IPS-20b (cell line): ENCODE data around the gene ARID1B.

Source experiments
- H3K27ac ChIP-seq: one replicate; pipeline ENCODE4 v1.5.1; 2013; ENCODE audit warnings: low read length
- H3K27me3 ChIP-seq: 2 replicates; pipeline ENCODE4 v1.6.1; 2013; ENCODE audit warnings: mild to moderate bottlenecking, low read length, inconsistent platforms; ENCODE audit not compliant: insufficient read depth
- H3K36me3 ChIP-seq: 2 replicates; pipeline ENCODE4 v1.6.1; 2013; ENCODE audit warnings: low read depth, mild to moderate bottlenecking, inconsistent platforms, low read length, moderate library complexity; ENCODE audit not compliant: insufficient read depth
- H3K4me1 ChIP-seq: 2 replicates; pipeline ENCODE4 v1.6.1; 2013; ENCODE audit warnings: mild to moderate bottlenecking, control low read depth, inconsistent platforms, low read length, moderate library complexity; ENCODE audit not compliant: insufficient read depth
- H3K4me3 ChIP-seq: 2 replicates; pipeline ENCODE4 v1.5.1; 2013; ENCODE audit warnings: mild to moderate bottlenecking, low read length, inconsistent platforms
- H3K9ac ChIP-seq: 2 replicates; pipeline ENCODE4 v1.6.1; 2013; ENCODE audit warnings: low read depth, mild to moderate bottlenecking, inconsistent platforms, low read length, moderate library complexity
- H3K9me3 ChIP-seq: 2 replicates; pipeline ENCODE4 v1.6.1; 2013; ENCODE audit warnings: mild to moderate bottlenecking, low read depth, low read length, inconsistent platforms; ENCODE audit not compliant: insufficient read depth

The ARID1B gene

DNA sequence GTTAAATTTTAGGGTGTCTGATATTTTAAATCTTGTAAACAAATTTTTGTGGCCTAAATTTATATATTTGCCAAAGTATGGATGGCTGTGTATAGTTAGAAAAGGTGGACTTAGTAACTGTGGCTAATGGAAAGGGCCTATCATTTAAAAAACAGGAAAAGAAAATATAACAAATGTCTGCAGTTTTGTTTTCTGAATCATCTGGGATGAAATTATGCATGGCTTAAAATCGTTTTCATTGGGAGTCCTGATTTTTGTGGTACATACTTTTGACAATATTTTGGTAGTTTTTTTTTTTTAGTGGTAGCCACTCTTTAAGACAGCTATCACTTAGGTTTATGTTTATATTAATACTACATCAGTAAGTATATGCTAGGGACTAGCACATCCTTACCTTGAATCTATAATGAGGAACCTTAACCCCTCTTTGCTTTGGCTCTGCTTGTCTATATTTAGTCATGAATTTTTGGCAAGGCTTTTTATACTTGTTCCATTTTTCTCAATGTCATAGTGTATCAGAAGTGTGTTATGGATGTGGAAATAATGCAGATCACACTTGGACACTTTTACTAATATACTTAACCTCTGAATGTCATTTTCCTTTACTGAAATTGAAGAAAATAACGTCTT lies 5.6 kb downstream of the ARID1B start:
- no peak overlapping the region for H3K27ac ChIP-seq

DNA sequence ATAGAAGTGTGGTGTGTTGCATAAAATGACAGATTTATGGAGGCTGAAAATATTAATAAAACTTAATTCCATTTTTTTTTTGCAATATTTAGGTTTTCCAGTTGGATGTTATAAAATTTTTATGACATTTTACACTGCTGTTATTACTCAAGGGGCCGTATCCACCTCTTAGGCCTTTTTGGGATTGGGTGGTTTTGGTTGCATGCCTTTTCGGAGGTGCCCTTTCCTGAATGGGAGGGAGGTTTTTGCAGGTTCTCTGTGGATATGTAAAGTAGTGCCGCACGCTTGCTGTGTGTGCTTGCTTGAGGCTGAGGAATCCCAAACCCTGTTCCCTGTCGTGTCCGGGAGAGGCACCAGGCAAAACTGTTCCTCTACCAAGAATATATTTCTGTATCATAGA lies 6.8 kb downstream of the ARID1B start:
- H3K4me3 ChIP-seq: peak overlapping the region; percentile 49
- no peak overlapping the region for H3K27ac ChIP-seq
- H3K9me3 ChIP-seq: no peaks in the 10 kb centered on the region
- H3K27me3 ChIP-seq: no peaks in the 10 kb centered on the region
- peaks cover 16% of the 10 kb centered on the region; the same call in 1 of the 2 replicates for H3K36me3 ChIP-seq
- peaks cover 58% of the 10 kb centered on the region for H3K4me1 ChIP-seq
- H3K9ac ChIP-seq: no peak overlapping the region

More for the DNA sequence above, 5.6 kb downstream of the ARID1B start:
- no peaks in the 10 kb centered on the region for H3K27me3 ChIP-seq
- no peaks in the 10 kb centered on the region for H3K9me3 ChIP-seq
- peak overlapping the region; percentile 14; the same call in 1 of the 2 replicates for H3K9ac ChIP-seq
- peaks cover 16% of the 10 kb centered on the region; the same call in 1 of the 2 replicates for H3K36me3 ChIP-seq
- peaks cover 47% of the 10 kb centered on the region for H3K4me1 ChIP-seq
- peak overlapping the region; percentile 89 for H3K4me3 ChIP-seq

- Histone ChIP-seq H3K27ac (no peak overlapping the region), H3K9ac (no peak overlapping the region), H3K4me3 (no peak overlapping the region), H3K4me1 (peaks cover 70% of the 10 kb centered on the region), H3K27me3 (no peaks in the 10 kb centered on the region), H3K9me3 (no peaks in the 10 kb centered on the region), H3K36me3 (peaks cover 16% of the 10 kb centered on the region; the same call in 1 of the 2 replicates)
Measured at GRCh38 chr6:156786652-156787051, 9.5 kb downstream of the ARID1B start.

DNA sequence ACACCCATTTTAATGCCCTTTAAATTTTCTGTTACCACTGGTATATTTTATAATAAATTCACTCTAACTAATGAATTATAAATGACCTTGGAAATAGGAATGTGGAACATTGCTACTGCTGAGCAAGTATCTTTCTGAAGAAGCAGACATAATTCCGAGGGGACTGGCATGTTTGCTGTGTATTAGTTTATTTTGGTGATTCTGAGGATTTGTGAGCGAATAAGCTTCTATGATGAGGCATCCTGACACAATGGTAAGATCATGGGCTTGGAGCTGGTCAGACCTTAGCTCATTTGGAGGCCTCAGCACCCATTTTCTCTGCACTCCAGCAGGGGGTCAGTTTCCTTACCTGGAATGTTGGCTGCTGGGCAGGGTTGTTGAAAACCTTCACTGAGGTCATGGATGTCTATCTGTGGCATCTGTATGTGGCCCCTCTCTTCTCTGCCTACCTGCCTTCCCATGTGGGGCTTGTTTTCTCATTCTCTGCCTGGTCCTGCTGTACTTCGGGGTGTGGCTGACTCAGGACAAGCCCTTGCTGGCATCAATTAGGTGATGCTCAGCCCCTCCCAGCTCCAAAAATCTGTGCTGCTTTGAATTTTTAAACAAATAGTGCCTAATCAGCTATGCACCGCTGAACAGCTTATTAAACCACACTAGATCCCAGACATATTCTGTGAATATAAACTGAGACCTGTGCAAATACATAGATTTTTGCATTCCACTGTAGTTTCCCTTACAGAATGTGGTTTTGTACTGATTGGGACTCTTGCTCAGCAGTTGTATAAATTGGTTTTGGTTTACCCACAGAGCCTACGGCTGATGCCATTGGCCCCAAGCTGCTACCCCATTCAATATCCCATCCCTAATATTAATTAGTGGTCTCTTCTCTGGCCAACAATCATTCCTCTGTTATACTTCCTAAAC lies 10.7 kb downstream of the ARID1B start:
- peaks cover 70% of the 10 kb centered on the region for H3K4me1 ChIP-seq
- H3K36me3 ChIP-seq: peaks cover 16% of the 10 kb centered on the region; the same call in 1 of the 2 replicates
- no peak overlapping the region for H3K4me3 ChIP-seq
- no peaks in the 10 kb centered on the region for H3K27me3 ChIP-seq
- H3K9me3 ChIP-seq: no peaks in the 10 kb centered on the region
- no peak overlapping the region for H3K27ac ChIP-seq
- H3K9ac ChIP-seq: no peak overlapping the region

GRCh38 chr6:156789081-156789943 lies 12.1 kb downstream of the ARID1B start:
- H3K4me1 ChIP-seq: peaks cover 63% of the 10 kb centered on the region
- H3K27me3 ChIP-seq: no peaks in the 10 kb centered on the region
- H3K9ac ChIP-seq: no peak overlapping the region
- peaks cover 16% of the 10 kb centered on the region; the same call in 1 of the 2 replicates for H3K36me3 ChIP-seq
- no peaks in the 10 kb centered on the region for H3K9me3 ChIP-seq
- no peak overlapping the region for H3K27ac ChIP-seq
- no peak overlapping the region for H3K4me3 ChIP-seq

DNA sequence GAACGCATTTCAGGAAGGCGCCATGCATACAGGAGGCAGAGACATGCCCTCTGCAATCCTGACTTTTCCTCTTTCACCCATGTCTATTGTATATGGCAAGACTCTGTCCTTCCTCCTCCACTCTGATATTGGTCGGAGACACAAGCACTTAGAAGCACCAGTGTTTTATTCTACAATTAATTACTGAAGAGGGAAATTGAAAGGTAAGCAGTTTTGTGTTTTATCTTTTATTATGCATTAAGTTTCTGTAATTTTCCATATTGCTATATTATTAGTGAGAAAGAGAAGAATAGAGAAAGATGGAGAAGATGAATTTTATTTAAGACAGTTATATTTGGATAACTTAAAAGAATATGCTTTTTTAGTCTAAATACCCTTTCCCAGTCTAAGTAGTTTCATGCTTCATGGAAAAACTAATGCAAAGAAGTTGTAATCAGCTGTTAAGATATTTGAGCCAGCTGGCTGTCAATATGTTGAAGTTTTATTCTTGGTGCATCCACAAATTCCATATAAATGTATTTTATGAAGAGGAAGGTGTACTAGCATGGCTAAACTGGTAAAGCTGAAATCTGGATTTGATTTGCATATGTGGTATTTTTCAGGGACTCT lies 13.6 kb downstream of the ARID1B start:
- H3K4me1 ChIP-seq: peaks cover 67% of the 10 kb centered on the region
- H3K36me3 ChIP-seq: peaks cover 7% of the 10 kb centered on the region; the same call in 1 of the 2 replicates
- peak overlapping the region; percentile 48 for H3K4me3 ChIP-seq
- no peaks in the 10 kb centered on the region for H3K9me3 ChIP-seq
- no peaks in the 10 kb centered on the region for H3K27me3 ChIP-seq
- H3K9ac ChIP-seq: peak overlapping the region; percentile 38; the same call in 1 of the 2 replicates
- no peak overlapping the region for H3K27ac ChIP-seq

DNA sequence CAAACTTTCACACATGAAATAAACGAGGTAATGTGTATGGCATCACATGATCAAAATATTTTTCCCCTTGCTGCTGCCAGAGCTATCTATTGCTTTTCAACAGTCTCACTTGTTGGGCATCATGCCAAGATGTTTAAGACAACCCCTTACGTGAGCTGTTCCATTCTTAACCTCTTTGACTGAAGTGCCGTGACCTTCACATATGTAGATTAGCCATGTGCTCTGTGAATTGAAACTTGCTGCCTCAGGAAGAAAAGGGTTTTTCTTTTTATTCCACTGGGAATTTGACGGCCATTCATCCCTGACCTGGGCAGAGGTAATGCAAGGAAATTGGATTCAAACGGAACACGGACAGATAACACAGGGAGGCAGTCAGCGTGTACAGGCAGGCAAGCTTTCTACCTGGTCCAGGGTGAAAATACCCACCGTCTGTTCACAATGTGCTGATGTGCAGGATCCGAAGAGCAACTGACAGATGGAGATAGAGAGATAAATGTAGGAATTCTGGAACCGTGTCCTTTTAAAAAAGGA lies 14.2 kb downstream of the ARID1B start:
- 0 out of 2 replicates have a peak, but pooled peaks cover under 1% of the 10 kb centered on the region for H3K36me3 ChIP-seq
- no peak overlapping the region for H3K27ac ChIP-seq
- H3K4me1 ChIP-seq: peaks cover 67% of the 10 kb centered on the region
- no peaks in the 10 kb centered on the region for H3K27me3 ChIP-seq
- peak overlapping the region; percentile 48 for H3K4me3 ChIP-seq
- H3K9me3 ChIP-seq: no peaks in the 10 kb centered on the region
- peak overlapping the region; percentile 38; the same call in 1 of the 2 replicates for H3K9ac ChIP-seq

DNA sequence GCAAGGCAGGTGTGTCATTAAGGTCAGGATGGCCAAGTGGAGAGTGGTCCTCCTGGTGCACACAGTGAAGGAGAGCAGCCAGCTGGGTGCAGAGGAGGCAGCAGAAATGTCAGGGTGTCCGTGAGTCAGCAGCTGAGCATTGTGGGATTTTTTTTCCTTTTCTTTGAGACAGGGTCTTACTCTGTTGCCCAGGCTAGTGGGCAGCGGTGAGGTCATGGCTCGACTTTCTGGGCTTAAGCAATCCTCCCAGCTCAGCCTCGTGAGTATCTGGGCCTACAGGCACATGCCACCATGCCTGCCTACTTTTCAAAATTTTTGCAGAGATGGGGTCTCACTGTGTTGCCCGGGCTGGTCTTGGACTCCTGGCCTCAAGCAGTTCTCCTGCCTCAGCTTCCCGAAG lies 16.0 kb downstream of the ARID1B start:
- H3K27me3 ChIP-seq: no peaks in the 10 kb centered on the region
- H3K27ac ChIP-seq: no peak overlapping the region
- no peaks in the 10 kb centered on the region for H3K9me3 ChIP-seq
- peaks cover 59% of the 10 kb centered on the region for H3K4me1 ChIP-seq
- H3K4me3 ChIP-seq: no peak overlapping the region
- no peak overlapping the region for H3K9ac ChIP-seq
- no peaks in the 10 kb centered on the region for H3K36me3 ChIP-seq

DNA sequence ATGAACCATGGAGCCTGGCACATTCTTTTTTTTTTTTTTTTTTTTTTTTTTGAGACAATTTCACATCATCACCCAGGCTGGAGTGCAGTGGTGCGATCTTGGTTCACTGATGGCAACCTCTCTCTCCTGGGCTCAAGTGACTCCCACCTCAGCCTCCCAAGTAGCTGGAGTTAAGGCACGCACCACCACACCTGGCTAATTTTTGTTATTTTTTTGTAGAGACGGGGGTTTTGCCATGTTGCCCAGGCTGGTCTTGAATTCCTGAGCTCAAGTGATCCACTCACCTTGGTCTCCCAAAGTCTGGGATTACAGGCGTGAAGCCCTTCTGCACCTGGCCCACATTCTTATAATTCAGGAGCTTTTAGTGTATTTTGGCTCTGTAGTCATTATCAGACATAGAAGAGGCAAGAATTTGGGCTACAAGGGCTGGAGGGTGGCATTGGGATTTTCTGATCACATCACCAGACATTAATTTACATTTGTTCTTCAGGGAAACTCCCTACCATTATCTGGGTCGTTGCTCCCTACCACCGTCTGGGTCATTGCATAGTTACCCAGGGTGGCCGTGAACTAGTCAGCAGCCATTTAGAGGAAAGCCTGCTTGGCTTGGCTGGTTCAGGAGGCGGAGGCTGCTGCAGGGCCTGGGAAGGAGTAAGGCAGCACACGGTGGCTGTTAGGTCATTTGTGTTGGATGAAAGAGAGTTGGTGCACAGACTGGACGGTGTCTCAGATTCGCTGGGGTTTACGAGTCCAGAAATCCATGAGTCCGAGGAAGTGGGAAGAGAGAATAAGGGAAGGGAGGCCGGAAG lies 17.6 kb downstream of the ARID1B start:
- H3K4me3 ChIP-seq: no peak overlapping the region
- H3K9ac ChIP-seq: no peak overlapping the region
- H3K9me3 ChIP-seq: no peaks in the 10 kb centered on the region
- H3K36me3 ChIP-seq: no peaks in the 10 kb centered on the region
- H3K4me1 ChIP-seq: peaks cover 44% of the 10 kb centered on the region
- no peak overlapping the region for H3K27ac ChIP-seq
- H3K27me3 ChIP-seq: no peaks in the 10 kb centered on the region

GRCh38 chr6:156795825-156796224 lies 18.6 kb downstream of the ARID1B start:
- no peaks in the 10 kb centered on the region for H3K36me3 ChIP-seq
- H3K9me3 ChIP-seq: no peaks in the 10 kb centered on the region
- H3K4me3 ChIP-seq: no peak overlapping the region
- no peaks in the 10 kb centered on the region for H3K27me3 ChIP-seq
- no peak overlapping the region for H3K27ac ChIP-seq
- H3K4me1 ChIP-seq: peaks cover 35% of the 10 kb centered on the region
- no peak overlapping the region for H3K9ac ChIP-seq
